SH-SY5Y (cell line): ENCODE measurements around the gene MAPT.
A peak's percentile ranks its signal among the peaks of the same experiment; 100 is the strongest.

ENCODE experiments used
- GATA2 ChIP-seq: IDR thresholded peaks from 2 replicates; pipeline ENCODE4 v1.6.1; 2011; ENCODE audit warnings: mild to moderate bottlenecking, low read depth, low read length
- GATA3 ChIP-seq: IDR thresholded peaks from 2 replicates; pipeline ENCODE4 v1.6.1; 2011; ENCODE audit warnings: low read depth, mild to moderate bottlenecking, low read length, moderate library complexity

- TF ChIP-seq GATA2 (peak; percentile 68; the same call in 1 of the 2 replicates), GATA3 (no peak)
Observed at GRCh38 chr17:45895304-45895968, 1.1 kb downstream of the MAPT start.
